NCI-H345 (cell line): ENCODE results near the gene SLC16A11.

ENCODE experiments used
- DNase-seq: peaks from one replicate; lab custom pipeline; 2025; lab: John Stamatoyannopoulos, UW

SLC16A11 gene

GRCh38 chr17:7025245-7025644 lies 18.6 kb downstream of the SLC16A11 start:
- no peak for DNase-seq

GRCh38 chr17:7024402-7024785 lies 19.5 kb downstream of the SLC16A11 start:
- no peak for DNase-seq

- peak; percentile 94 for DNase-seq
These were observed 20.1 kb downstream of the SLC16A11 start for GRCh38 chr17:7023576-7024401.

- peak; percentile 49 for DNase-seq
These were observed 20.9 kb downstream of the SLC16A11 start, which contains the start of gene BCL6B for GRCh38 chr17:7022781-7023571. TSS of gene BCL6B (plus strand) at chr17:7023050. CDS start at chr17:7023672, 622 bp downstream.

- DNase-seq, result peak; percentile 77
These were observed 21.7 kb downstream of the SLC16A11 start for GRCh38 chr17:7021993-7022778.

- DNase-seq, result no peak
These were observed 22.8 kb downstream of the SLC16A11 start for GRCh38 chr17:7020894-7021664.

- peak; percentile 29 for DNase-seq
These were observed 23.9 kb downstream of the SLC16A11 start for GRCh38 chr17:7019839-7020519.

- no peak for DNase-seq
These were observed 24.5 kb downstream of the SLC16A11 start for GRCh38 chr17:7019367-7019766.

- no peak for DNase-seq
These were observed 25.4 kb downstream of the SLC16A11 start for GRCh38 chr17:7018331-7018964.

- no peak for DNase-seq
These were observed 26.1 kb downstream of the SLC16A11 start for GRCh38 chr17:7017827-7018200.

GRCh38 chr17:7016886-7017826 lies 26.7 kb downstream of the SLC16A11 start:
- no peak for DNase-seq

- no peak for DNase-seq
These were observed 27.5 kb downstream of the SLC16A11 start for GRCh38 chr17:7016418-7016817.

GRCh38 chr17:7014995-7015958 lies 28.6 kb downstream of the SLC16A11 start:
- no peak for DNase-seq

- peak; percentile 94 for DNase-seq
These were observed 29.5 kb downstream of the SLC16A11 start for GRCh38 chr17:7014261-7014994.

- DNase-seq, result no peak
These were observed 32.0 kb downstream of the SLC16A11 start for GRCh38 chr17:7011942-7012254.

- no peak for DNase-seq
These were observed 32.5 kb downstream of the SLC16A11 start for GRCh38 chr17:7011415-7011814.

- DNase-seq, result no peak
These were observed 33.4 kb downstream of the SLC16A11 start for GRCh38 chr17:7010523-7010922.

- no peak for DNase-seq
These were observed 36.7 kb downstream of the SLC16A11 start for GRCh38 chr17:7007143-7007542.
